Activated B cell treated with CpG ODN at 0.5 μM for 24 hours (primary cell): ENCODE measurements around the gene ARHGEF19. TPM values are rescaled to one million over a fixed set of nuclear protein-coding genes. Genes with fewer than 3 reads are reported as not detected.
"Not testable (repeated sequence)": the region's sequence is repeated elsewhere in the genome, so short reads cannot be mapped to it uniquely, and the experiment has no call there.

Source experiments
- ATAC-seq: fragments of 200-7000 bp; cut with Tn5 transposase; one replicate; pipeline ENCODE4 v1.10.0; 2021; ENCODE audit warnings: low read depth, mild to moderate bottlenecking, moderate library complexity
- CTCF ChIA-PET: fragments of 350-600 bp; sonication (Branson Sonifier 250); formaldehyde crosslinking; loops from one replicate; lab custom pipeline; 2021; ENCODE audit warnings: antibody characterized with exemption; lab: Charles Lee
- POLR2A ChIA-PET: fragments of 350-600 bp; sonication (Branson Sonifier 250); formaldehyde crosslinking; loops from one replicate; lab custom pipeline; 2021; ENCODE audit warnings: antibody characterized with exemption; lab: Charles Lee
- DNase-seq: peaks from one replicate; pipeline ENCODE4 v3.0.0; 2022
- H3K27ac Mint-ChIP-seq: one replicate; pipeline ENCODE4 v1.8.0; 2020; ENCODE audit warnings: mixed read lengths
- H3K27me3 Mint-ChIP-seq: one replicate; pipeline ENCODE4 v1.8.0; 2021; ENCODE audit warnings: mixed read lengths
- H3K36me3 Mint-ChIP-seq: one replicate; pipeline ENCODE4 v1.8.0; 2021; ENCODE audit warnings: low read depth, mixed read lengths
- H3K4me1 Mint-ChIP-seq: one replicate; pipeline ENCODE4 v1.8.0; 2021; ENCODE audit warnings: mixed read lengths
- H3K4me3 Mint-ChIP-seq: one replicate; pipeline ENCODE4 v1.8.0; 2020; ENCODE audit warnings: mild to moderate bottlenecking, mixed read lengths
- H3K9me3 Mint-ChIP-seq: one replicate; pipeline ENCODE4 v1.8.0; 2020; ENCODE audit warnings: mixed read lengths
- CTCF ChIP-seq: fragments of 200-600 bp; IDR thresholded peaks from one replicate; pipeline ENCODE4 v1.8.0; 2022; ENCODE audit warnings: antibody characterized with exemption, mild to moderate bottlenecking
- intact Hi-C: fragments of 100-400 bp; cut with micrococcal nuclease; formaldehyde crosslinking; loops from one replicate; pipeline ENCODE4 v1.15.1; 2024
- total RNA-seq: library from RNA; stranded (reverse); gene quantifications from 2 replicates; pipeline ENCODE4 v1.2.3, GENCODE V29; 2022

Gene ARHGEF19
- total RNA-seq, 1 donor from 2014 or later: 7.7 TPM

GRCh38 chr1:16165073-16165364 lies 47.4 kb downstream of the ARHGEF19 start:
- ChIA-PET CTCF (no interaction called here), POLR2A (no interaction called here)
- H3K4me1 Mint-ChIP-seq: peaks cover 24% of the 10 kb centered on the region
- H3K27me3 Mint-ChIP-seq: no peaks in the 10 kb centered on the region
- intact Hi-C loops: no loop called here
- TF ChIP-seq CTCF: no peak
- DNase-seq: no peak
- no peak for ATAC-seq
- no peaks in the 10 kb centered on the region for H3K9me3 Mint-ChIP-seq
- H3K36me3 Mint-ChIP-seq: no peaks in the 10 kb centered on the region
- no peak overlapping the region for H3K4me3 Mint-ChIP-seq
- no peak overlapping the region for H3K27ac Mint-ChIP-seq

- Mint-ChIP-seq H3K36me3 (no peaks in the 10 kb centered on the region), H3K27ac (no peak overlapping the region), H3K4me1 (peaks cover 23% of the 10 kb centered on the region), H3K9me3 (no peaks in the 10 kb centered on the region), H3K4me3 (no peak overlapping the region), H3K27me3 (no peaks in the 10 kb centered on the region)
- POLR2A ChIA-PET: no interaction called here
- DNase-seq: no peak
- intact Hi-C loops: no loop called here
- TF ChIP-seq CTCF: no peak
- CTCF ChIA-PET: no interaction called here
- no peak for ATAC-seq
Measured at GRCh38 chr1:16164213-16165072, 48.0 kb downstream of the ARHGEF19 start.

- CTCF ChIA-PET, H3K27ac Mint-ChIP-seq, H3K27me3 Mint-ChIP-seq, DNase-seq, H3K9me3 Mint-ChIP-seq, POLR2A ChIA-PET, H3K36me3 Mint-ChIP-seq, intact Hi-C loops, H3K4me3 Mint-ChIP-seq, ATAC-seq: not testable (repeated sequence)
- H3K4me1 Mint-ChIP-seq: peaks cover 16% of the 10 kb centered on the region
Measured at GRCh38 chr1:16163608-16164212, 48.7 kb downstream of the ARHGEF19 start.

- H3K27ac Mint-ChIP-seq: no peak overlapping the region
- H3K36me3 Mint-ChIP-seq: no peaks in the 10 kb centered on the region
- no peaks in the 10 kb centered on the region for H3K27me3 Mint-ChIP-seq
- intact Hi-C loops: no loop called here
- ATAC-seq (peak; percentile 69), DNase-seq (peak; percentile 28)
- ChIA-PET POLR2A (interaction anchor here (0.6 kb wide), 1 partner anchor 23 kb away, joined by 3 read pairs; no protein-coding TSS in a partner anchor), CTCF (no interaction called here)
- TF ChIP-seq CTCF: no peak
- H3K9me3 Mint-ChIP-seq: no peaks in the 10 kb centered on the region
- H3K4me3 Mint-ChIP-seq: peak overlapping the region; percentile 62
- H3K4me1 Mint-ChIP-seq: peaks cover 6% of the 10 kb centered on the region
Measured at GRCh38 chr1:16162163-16162822, 50.2 kb downstream of the ARHGEF19 start.

- ATAC-seq (no peak), DNase-seq (no peak)
- Mint-ChIP-seq H3K4me3 (no peak overlapping the region), H3K4me1 (peaks cover 7% of the 10 kb centered on the region), H3K27me3 (no peaks in the 10 kb centered on the region), H3K9me3 (no peaks in the 10 kb centered on the region), H3K27ac (no peak overlapping the region), H3K36me3 (no peaks in the 10 kb centered on the region)
- ChIA-PET POLR2A (no interaction called here), CTCF (no interaction called here)
- TF ChIP-seq CTCF: no peak
- intact Hi-C loops: no loop called here
Measured at GRCh38 chr1:16161717-16162116, 50.7 kb downstream of the ARHGEF19 start.
